SHP77 (cell line): Measurements from ENCODE around the gene DCAF16.

ENCODE experiments used
- DNase-seq, 2 experiments: peaks; one replicate each; lab custom pipeline; 2025; lab: John Stamatoyannopoulos, UW

DCAF16 gene

GRCh38 chr4:17781300-17782287 is 29.0 kb downstream of the DCAF16 start, which contains the start of gene FAM184B:
TSS of gene FAM184B (minus strand) at chr4:17781621. CDS start at chr4:17781299, 322 bp downstream.
- no peak for DNase-seq

- peak; percentile 69 to 73 for DNase-seq
Observed at GRCh38 chr4:17780501-17781299, 29.9 kb downstream of the DCAF16 start.

DNA sequence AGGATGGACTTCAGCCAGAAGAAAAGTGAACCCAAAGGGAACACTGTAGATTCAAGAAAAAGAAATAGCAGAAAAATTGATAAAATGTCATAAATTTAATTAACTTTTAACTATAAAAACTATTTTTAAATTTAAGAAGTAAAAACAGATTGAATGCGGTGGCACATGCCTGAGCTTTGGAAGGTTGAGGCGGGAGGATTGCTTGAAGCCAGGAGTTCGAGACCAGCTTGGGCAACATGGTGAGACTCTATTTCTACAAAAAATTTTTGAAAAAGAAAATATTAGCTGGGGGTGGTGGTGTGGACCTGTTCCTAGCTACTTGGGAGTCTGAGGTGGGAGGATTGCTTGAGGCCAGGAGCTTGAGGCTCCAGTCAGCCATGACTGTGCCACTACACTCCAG is 32.1 kb downstream of the DCAF16 start:
- no peak for DNase-seq

DNA sequence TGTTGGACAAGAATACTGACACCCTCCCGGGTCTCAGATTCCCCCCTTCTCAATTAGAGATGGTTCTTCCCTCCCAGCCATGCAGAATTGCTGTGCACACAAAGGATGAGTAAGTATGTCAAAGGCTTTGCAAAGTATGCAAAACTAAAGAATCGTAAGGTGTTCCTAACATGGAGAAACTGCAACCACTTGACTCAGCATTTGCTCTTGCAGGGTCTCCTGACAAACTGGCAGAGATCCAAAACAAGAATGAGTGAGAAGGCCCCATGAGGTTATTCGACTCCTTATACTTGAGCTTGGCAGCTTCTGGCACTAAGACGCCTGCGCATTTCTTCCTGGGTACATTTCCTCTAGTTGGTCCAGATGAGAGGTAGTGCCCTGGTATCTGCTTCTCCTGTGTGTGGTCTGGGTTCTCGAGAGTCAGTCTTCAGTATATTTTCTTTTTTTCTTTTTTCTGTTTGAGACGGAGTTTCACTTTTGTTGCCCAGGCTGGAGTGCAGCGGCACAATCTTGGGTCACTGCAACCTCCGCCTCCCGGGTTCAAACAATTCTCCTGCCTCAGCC is 37.3 kb downstream of the DCAF16 start:
- no peak for DNase-seq

DNA sequence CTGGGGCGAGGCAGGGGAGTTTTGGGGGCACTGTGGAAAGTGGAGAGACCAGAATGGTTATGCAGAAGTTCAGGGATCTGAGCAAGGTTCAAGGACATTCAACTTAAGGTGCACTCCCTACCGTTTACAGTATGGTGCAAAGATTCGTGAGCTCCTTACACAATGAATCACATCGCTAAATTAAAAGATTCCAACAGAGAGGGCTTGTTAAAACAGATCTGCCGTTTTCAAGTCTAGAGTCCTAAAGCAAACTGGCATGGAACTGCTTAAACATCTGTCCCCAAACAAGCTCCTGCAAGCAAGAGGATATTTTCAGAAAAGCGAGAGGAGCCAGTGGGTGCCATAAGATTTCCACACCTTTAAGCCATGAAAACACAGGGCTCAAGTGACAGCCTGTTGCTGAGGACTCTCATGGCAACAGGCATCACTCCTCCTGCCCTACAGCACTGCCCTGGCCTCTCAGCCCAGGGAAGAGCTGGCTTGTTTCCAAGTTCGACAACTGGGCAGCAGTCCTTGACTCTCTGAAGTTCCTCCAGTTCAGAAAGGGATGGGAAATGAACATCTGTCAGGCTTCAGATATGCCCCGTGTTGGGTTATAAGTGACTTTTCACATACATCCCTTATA is 39.2 kb downstream of the DCAF16 start:
- peak; percentile 25 to 43 for DNase-seq

GRCh38 chr4:17770845-17771244 is 39.7 kb downstream of the DCAF16 start:
- no peak for DNase-seq

DNA sequence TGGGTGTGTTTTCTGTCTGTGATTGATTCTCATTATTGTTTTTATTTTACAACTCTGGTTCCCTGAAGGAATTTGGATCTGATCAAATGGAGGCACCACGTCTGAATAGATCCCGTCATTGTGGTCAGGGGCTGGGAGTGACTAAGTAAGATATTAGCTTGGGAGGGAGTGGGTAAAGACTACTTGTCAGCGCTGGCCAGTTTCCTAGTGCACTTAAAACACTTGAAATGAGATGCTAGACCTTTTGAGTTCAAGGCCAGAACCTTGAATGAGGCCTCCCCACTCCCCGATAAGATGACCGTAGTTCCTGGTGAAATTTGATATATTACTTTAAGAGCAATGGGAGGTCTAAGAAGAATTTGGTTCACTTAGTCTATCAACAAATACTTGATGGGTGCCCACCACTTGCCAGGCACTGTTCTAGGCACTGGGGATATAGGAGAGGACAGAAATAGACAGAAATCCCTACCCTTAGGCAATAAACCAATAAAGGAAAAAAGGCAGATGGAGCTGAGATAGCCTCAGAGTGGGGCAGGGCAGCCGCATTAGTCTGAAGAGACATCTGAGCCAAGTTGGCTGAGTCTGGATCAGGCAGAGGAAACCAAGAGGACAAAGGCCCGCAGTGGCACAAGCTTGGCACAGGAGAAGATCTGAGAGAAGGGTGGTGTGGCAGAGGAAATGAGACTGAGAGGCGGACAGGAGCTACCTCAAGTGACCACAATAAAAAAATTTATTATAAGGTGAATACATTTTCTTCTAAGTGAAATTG is 41.0 kb downstream of the DCAF16 start:
- no peak for DNase-seq

- no peak for DNase-seq
Observed at GRCh38 chr4:17766826-17767458, 43.6 kb downstream of the DCAF16 start.

GRCh38 chr4:17765514-17766286 is 44.9 kb downstream of the DCAF16 start:
- no peak for DNase-seq

- DNase-seq: no peak
Observed at GRCh38 chr4:17763931-17764330, 46.6 kb downstream of the DCAF16 start.

GRCh38 chr4:17763416-17763815 is 47.1 kb downstream of the DCAF16 start:
- no peak for DNase-seq

DNA sequence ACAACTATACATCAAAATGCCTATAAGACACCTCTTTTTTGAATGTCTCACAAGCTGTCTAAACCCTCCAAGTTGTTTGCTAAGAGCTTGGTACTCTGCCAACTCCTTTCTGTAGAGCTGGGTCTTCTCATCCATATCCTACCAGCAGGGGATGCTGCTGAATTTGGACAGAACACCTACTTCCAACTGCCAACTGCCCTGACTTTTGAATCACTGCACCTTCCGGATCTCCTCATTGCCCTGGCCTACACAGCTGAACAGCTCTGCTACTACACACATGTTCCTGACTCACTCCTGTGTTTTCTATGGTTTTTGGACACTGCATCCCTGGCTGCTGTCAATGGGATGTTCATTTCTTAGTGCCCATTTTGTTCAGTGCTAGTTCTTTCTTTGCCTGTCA is 47.8 kb downstream of the DCAF16 start:
- peak in 1 of 2 experiments; percentile 27 for DNase-seq

- DNase-seq: no peak
Observed at GRCh38 chr4:17761062-17761461, 49.5 kb downstream of the DCAF16 start.

GRCh38 chr4:17760626-17761025 is 49.9 kb downstream of the DCAF16 start:
- no peak for DNase-seq

GRCh38 chr4:17758485-17758884 is 52.1 kb downstream of the DCAF16 start:
- peak in 1 of 2 experiments; percentile 4 for DNase-seq

DNA sequence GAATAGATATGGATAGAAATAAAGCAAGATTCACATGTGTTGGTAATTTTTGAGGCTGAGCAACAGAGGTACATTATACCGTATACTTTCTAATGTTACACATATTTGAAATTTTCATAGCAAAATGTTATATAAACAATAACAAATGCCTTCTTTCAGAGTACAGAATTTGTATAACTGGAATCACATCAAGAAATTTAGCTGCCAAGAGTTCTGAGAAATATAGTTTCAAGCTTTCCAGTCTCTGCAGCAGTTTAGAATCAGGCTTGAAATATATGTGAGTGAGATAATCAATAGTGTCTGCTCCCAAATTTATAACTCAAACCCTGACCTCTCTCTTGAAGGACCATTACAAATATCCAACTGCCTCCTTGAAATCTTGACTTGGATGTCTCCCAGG is 52.9 kb downstream of the DCAF16 start:
- DNase-seq: no peak

- DNase-seq: no peak
Observed at GRCh38 chr4:17753646-17754045, 56.9 kb downstream of the DCAF16 start.
